Bronchial epithelial cell (primary cell): Measurements from ENCODE around the gene CHST9. TPM values are rescaled to one million over a fixed set of nuclear protein-coding genes. Genes with fewer than 3 reads are reported as not detected.

Experiments used
- DNase-seq: peaks from one replicate; pipeline ENCODE4 v3.0.0-alpha.2; 2010; ENCODE audit warnings: low read depth
- FAIRE-seq: peaks from 2 replicates; lab custom pipeline; 2011; peaks lifted over from hg19 to GRCh38; lab: Jason Lieb, UNC
- H3K27me3 ChIP-seq: 2 replicates; pipeline ENCODE4 v1.5.1; 2011; ENCODE audit warnings: low read length; ENCODE audit not compliant: control insufficient read depth, insufficient read depth
- H3K36me3 ChIP-seq: 2 replicates; pipeline ENCODE4 v1.5.1; 2011; ENCODE audit warnings: low read length; ENCODE audit not compliant: control insufficient read depth, insufficient read depth
- H3K4me3 ChIP-seq: 2 replicates; pipeline ENCODE4 v1.5.1; 2011; ENCODE audit warnings: mild to moderate bottlenecking, low read depth, low read length, control low read depth
- CTCF ChIP-seq: IDR thresholded peaks from 2 replicates; pipeline ENCODE4 v1.5.1; 2011; ENCODE audit warnings: mild to moderate bottlenecking, moderate library complexity, low read length, control low read depth, inconsistent platforms; ENCODE audit not compliant: insufficient read depth, severe bottlenecking
- total RNA-seq: library from RNA; depleted of rRNA; stranded (reverse); fragments of >200 nt; gene quantifications from 2 replicates; pipeline ENCODE4 v1.2.1, GENCODE V29; 2014

The CHST9 gene
- total RNA-seq, 1 donor from 2014 or later = 0.26 TPM

- no peak for DNase-seq
- no peak for FAIRE-seq
These were observed 64.9 kb downstream of the CHST9 start for GRCh38 chr18:27120246-27120645.

GRCh38 chr18:27118973-27119372, 66.1 kb downstream of the CHST9 start:
- FAIRE-seq (no peak), DNase-seq (no peak)
- H3K4me3 ChIP-seq = no peak overlapping the region
- H3K27me3 ChIP-seq = no peaks in the 10 kb centered on the region
- H3K36me3 ChIP-seq = no peaks in the 10 kb centered on the region
- TF ChIP-seq CTCF = no peak

More at GRCh38 chr18:27120246-27120645, 64.9 kb downstream of the CHST9 start:
- Histone ChIP-seq H3K27me3 (no peaks in the 10 kb centered on the region), H3K36me3 (no peaks in the 10 kb centered on the region), H3K4me3 (no peak overlapping the region)
- no peak for TF ChIP-seq CTCF

DNA sequence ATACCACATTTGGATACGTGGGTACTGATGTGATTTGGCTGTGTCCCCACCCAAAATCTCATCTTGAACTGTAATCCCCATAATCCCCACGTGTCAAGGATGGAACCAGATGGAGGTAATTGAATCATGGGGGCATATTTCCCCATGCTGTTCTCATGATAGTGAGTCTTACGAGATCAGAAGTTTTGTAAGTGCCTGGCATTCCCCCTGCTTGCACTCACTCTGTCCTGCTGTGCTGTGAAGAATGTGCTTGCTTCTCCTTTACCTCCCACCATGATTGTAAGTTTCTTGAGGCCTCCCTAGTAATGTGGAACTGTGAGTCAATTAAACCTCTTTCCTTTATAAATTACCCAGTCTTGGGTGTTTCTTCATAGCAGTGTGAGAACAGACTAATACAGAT, 70.3 kb downstream of the CHST9 start:
- no peak for TF ChIP-seq CTCF
- FAIRE-seq (peak; percentile 66), DNase-seq (no peak)
- Histone ChIP-seq H3K36me3 (no peaks in the 10 kb centered on the region), H3K4me3 (no peak overlapping the region), H3K27me3 (no peaks in the 10 kb centered on the region)

GRCh38 chr18:27113358-27113757, 71.8 kb downstream of the CHST9 start:
- Histone ChIP-seq H3K36me3 (no peaks in the 10 kb centered on the region), H3K27me3 (no peaks in the 10 kb centered on the region), H3K4me3 (no peak overlapping the region)
- no peak for TF ChIP-seq CTCF
- DNase-seq (no peak), FAIRE-seq (no peak)

DNA sequence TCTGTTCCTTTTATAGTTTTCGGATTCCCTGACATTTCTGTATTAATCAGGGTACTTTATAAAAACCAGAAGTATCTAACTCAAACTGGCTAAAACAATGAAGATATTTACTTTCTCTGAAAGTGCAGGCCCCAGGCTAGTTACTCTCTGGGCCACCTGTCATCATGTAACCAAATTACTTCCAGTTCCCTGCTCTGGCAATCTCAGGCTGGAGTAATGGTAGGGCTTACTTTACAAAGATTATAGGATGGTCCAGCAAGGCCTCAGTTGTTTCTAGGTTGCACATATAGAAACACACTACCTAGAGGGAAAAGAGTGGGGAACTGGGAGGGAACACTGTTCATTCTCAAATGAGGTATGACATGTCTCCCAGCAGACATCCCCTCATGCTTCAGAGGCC, 74.8 kb downstream of the CHST9 start:
- DNase-seq = no peak
- Histone ChIP-seq H3K4me3 (no peak overlapping the region), H3K27me3 (no peaks in the 10 kb centered on the region), H3K36me3 (no peaks in the 10 kb centered on the region)
- no peak for TF ChIP-seq CTCF
- FAIRE-seq = no peak

DNA sequence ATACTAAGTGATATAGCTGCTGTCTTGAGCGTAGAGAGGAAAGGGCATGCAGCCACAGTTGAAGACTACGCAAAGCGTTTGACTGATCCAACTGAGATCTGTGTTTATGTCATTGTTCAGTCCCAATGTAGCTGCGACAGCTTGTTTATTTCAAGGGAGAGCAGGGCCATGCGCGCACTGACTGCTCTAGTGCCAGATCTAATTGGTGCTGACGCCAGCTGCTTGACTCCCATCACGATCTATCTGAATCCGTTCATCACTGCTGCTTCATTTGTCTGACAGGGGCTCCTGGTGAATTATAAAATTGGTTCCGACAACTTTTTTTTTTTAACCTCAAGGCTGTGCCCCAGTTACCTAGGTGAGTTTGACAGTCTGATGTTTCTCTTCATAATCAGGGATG, 75.7 kb downstream of the CHST9 start:
- no peak for TF ChIP-seq CTCF
- Histone ChIP-seq H3K27me3 (no peaks in the 10 kb centered on the region), H3K36me3 (no peaks in the 10 kb centered on the region), H3K4me3 (no peak overlapping the region)
- FAIRE-seq = no peak
- DNase-seq = no peak
